HG02588 (cell line): Measurements from ENCODE around the gene HECTD4.
"Not testable (repeated sequence)": the region's sequence is repeated elsewhere in the genome, so short reads cannot be mapped to it uniquely, and the experiment has no call there.

Source experiments
- ATAC-seq: cut with Tn5 transposase; IDR thresholded peaks from one replicate; pipeline ENCODE4 v1.9.1; 2021; ENCODE audit warnings: mild to moderate bottlenecking, moderate library complexity; ENCODE audit not compliant: unreplicated experiment

Gene HECTD4

GRCh38 chr12:112164011-112164660 lies 218.1 kb downstream of the HECTD4 start:
- no peak for ATAC-seq

- no peak for ATAC-seq
These were observed 218.7 kb downstream of the HECTD4 start for GRCh38 chr12:112163471-112163991.

- ATAC-seq, result no peak
These were observed 219.2 kb downstream of the HECTD4 start for GRCh38 chr12:112163056-112163455.

DNA sequence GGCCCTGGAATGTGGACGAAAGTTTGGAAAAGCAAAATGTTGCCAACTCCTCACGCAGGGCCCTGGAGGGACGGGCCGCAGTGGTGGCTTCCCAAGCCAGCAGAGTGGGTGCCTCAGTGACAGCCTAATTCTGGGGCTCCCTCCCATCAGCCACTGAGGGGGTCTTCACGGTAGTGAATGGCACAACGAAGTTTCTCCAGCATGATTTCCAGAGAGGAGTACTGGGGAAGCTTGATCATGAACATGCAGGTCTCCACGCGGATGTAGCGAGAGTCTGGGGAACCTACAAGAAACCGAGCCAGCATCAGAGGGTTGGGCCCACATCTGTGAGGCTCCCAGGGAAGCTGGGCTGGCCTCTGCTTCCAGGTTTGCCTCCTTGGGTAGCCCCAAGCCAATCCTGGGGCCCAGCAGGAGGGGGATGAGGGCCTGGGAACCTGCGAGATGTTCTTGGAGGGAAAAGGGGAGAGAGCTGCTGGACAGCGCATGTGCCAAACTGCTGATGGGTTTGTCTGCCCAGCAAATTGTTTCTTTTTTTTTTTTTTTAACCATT lies 219.9 kb downstream of the HECTD4 start:
- ATAC-seq, result no peak

DNA sequence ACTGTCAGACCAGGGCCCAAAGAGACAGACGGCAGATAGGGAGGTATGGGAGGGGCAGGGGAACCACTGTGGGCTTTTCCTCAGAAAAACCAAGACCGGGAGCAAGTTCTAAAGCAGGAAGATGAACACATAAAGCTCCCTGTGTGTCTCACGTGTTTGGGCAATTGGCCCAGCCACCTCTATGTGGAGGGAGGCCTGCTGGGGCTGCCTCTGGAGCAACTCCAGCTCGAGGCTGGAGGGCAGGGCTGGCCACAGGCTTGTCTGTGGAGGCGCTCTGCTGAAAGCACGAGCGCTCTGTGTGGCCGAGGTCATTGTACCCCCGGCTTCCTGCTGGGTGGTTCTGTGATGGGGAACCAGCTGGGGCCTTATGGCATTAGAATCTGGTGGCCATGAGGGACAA lies 220.5 kb downstream of the HECTD4 start:
- no peak for ATAC-seq

GRCh38 chr12:112160611-112161010 lies 221.6 kb downstream of the HECTD4 start:
- ATAC-seq, result no peak

- no peak for ATAC-seq
These were observed 223.1 kb downstream of the HECTD4 start for GRCh38 chr12:112159146-112159541.

GRCh38 chr12:112158461-112159145 lies 223.6 kb downstream of the HECTD4 start:
- not testable (repeated sequence) for ATAC-seq

GRCh38 chr12:112153893-112154219 lies 228.4 kb downstream of the HECTD4 start:
- ATAC-seq, result no peak

GRCh38 chr12:112153181-112153892 lies 228.9 kb downstream of the HECTD4 start:
- ATAC-seq, result no peak

- ATAC-seq, result no peak
These were observed 230.3 kb downstream of the HECTD4 start for GRCh38 chr12:112151766-112152541.

- ATAC-seq, result no peak
These were observed 232.6 kb downstream of the HECTD4 start for GRCh38 chr12:112149596-112149995.

- no peak for ATAC-seq
These were observed 234.2 kb downstream of the HECTD4 start for GRCh38 chr12:112148031-112148513.

DNA sequence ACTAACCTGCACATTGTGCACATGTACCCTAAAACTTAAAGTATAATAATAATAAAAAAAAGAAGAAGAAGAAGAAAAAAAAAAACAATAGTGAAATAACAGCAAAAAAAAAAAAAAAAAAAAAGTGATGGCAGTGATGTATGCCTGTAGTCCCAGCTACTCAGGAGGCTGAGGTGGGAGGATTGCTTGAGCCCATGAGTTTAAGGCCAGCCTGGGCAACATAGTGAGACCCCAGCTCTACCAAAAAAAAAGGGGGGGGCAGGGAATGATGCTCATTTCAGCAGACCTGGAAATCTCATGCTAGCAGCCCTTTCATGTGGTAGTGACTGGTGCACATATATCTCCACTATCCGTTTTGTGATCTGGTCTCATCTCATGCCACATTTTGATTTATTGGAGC lies 236.1 kb downstream of the HECTD4 start:
- ATAC-seq, result no peak

GRCh38 chr12:112140728-112141127 lies 241.5 kb downstream of the HECTD4 start:
- ATAC-seq, result no peak

DNA sequence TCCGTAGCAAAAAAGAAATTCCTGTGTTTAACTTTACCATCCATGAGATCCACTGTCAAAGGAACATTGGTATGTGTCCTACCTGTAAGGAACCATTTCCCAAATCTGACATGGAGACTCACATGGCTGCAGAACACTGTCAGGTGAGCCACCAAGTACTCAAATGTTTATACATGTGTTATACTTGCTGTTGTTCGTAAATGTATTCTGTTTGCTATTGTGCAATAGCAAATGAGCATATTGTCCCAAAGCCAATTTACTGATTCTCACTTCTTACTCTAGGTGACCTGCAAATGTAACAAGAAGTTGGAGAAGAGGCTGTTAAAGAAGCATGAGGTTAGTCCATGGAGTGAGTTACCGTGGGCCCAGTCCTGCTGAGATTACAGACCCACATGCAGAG lies 247.5 kb downstream of the HECTD4 start:
- no peak for ATAC-seq

- ATAC-seq, result no peak
These were observed 248.8 kb downstream of the HECTD4 start for GRCh38 chr12:112133418-112133817.

GRCh38 chr12:112131686-112132085 lies 250.5 kb downstream of the HECTD4 start:
- no peak for ATAC-seq

DNA sequence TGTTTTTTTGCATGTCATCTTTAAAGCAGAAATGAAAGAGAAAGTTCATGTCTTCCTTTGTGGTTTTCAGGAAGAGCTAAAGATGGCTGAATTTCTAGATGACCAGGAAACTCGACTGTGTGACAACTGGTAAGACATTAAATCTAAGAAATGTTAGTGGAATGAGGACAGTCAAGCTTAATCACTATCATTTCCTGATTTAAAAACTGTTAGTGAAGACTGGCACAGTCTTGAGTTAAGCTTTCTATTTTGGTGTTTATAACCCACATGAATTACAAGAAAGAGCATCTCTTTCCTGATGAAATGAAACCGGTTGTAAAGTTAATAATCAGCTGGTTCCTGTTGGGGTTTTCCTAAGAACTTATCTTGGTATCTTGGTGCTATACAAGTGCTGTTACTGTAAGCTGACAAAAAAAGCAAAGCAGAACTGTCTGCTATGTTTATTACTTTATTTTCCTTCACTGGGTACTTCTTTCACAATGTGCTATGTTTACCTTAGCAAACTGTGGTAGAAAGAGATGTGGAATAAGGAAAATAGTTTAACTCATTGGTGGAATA lies 251.7 kb downstream of the HECTD4 start:
- peak; percentile 51 for ATAC-seq

DNA sequence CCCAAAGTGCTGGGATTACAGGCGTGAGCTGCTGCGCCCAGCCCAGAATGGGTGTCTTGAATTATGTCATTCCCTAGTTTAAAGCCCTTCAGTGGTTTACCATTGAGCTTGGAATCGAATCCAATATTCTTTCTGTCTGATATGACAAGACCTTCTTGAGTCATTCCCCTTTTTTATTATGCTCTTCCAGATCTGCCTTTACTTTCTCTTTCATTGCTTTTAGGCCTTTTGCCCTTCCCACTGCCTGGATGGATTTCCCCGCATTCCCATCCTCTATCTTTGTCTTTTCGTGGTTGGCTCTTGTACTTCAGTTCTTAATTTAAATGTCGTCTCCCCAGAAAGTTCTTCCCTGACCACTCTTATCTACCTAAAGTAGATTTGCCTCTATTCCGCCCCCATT lies 255.3 kb downstream of the HECTD4 start:
- no peak for ATAC-seq
